ENCODE results near the gene GARIN5B.

GARIN5B gene

DNA sequence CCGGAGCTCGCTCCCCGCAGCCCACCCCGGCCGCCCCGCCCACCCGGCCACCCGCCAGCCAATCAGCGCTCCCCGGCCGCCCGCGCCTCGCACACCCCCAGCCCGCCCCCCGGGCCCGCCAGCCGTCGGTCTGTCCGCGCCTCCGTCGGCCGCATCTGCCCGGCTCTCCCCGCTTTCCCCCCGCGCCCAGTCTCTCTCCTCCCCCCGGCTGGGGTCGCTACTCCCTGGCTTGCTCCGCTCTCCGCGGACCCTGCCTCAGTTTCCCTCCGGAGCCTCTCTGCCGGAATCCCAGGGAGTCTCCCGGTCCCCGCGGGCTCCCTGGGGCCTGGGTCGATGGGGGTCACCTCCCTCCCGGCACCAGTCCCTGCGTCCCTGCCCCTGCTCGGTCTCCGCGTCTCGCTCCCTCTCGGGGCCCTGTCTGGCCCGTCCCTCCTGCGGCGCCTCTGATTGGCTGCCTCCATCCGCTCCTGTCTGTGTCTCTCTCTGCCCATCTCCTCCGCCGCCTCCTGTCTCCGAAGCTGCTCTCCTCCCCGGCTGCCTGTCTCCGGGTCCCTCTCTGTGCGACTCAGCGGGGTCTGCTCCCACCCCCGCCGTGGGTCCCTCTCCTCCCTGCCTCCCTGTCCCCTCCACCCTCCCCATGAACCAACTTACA is 6.7 kb upstream of the GARIN5B start:
- ATAC-seq = peak; percentile 42 to 60

DNA sequence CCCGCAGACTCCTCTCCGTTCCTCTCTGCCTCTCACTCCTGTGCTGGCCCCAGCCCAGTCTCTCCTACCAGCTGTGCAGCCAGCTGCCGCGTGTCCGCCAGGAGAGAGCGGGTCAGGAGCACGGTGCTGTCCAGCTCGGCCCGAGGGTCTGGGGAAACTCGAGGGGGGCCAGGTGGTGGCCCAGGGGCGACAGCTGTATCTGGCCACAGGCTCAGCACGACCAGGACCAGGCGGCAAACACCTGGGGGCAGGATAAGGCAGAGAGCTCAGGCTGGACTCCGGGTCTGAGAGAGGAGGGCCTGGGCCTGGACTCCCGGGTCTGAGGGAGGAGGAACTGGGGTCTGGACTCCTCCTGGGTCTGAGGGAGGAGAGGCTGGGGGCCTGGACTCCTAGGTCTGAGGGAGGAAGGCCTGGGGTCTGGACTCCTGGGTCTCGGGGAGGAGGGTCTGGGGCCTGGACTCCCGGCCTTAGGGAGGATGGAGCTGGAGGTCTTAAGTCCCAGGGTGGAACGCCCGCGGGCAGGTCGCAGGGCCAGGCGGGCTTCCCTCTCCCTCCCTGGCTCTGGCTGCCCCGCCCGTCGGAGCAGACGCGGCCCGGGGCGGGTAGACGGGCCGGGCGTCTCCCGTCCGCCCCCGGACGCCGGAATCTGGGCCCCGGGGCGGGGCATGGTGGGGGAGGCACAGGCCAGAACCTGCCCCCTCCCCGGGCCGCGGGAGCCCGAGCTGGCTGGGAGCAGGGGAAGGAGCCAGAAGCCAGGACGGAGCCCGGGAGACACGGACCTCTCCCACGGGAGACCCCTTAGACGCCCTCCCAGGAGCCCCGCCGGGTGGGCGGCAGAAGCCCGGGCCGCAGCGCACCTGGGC is 5.9 kb upstream of the GARIN5B start:
- ATAC-seq = peak; percentile 25 to 42

DNA sequence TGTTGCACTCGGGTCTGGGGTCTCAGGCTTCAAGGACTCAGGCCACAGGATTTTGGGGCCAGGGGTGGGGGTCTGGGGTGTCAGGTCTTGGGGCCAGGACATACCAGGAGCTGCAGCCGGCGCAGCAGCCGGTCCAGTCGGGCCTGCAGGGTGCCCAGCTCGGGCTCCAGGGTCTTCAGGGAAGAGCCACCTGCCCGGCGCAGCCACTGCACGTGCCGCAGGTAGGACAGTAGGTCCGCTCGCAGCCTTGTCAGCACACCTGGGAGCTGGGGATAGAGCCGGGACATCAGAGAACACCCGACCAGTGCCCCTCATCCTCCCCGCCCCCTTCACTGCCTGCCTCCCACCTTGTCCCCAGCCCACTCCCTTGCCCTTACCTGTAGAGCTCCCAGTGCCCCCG is 5.0 kb upstream of the GARIN5B start:
- ATAC-seq = no peak

DNA sequence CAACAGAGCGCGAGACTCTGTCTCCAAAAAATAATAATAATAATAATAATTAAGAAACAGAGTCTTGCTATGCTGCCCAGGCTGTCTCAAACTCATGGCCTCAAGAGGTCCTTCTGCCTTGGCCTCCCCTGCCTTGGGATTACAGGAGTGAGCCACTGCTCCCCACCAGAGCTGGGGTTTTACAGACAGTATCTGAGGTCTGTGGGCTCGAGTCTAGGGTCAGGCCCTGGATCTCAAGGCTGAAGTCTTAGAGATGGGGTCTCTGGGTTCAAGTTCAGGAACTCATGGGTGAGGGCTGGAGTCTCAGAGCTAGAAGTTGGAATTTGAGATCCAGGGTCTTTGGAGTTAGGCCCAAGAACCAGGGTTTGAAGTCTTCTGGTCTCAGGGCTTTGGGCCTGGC is 3.7 kb upstream of the GARIN5B start:
- no peak for ATAC-seq

DNA sequence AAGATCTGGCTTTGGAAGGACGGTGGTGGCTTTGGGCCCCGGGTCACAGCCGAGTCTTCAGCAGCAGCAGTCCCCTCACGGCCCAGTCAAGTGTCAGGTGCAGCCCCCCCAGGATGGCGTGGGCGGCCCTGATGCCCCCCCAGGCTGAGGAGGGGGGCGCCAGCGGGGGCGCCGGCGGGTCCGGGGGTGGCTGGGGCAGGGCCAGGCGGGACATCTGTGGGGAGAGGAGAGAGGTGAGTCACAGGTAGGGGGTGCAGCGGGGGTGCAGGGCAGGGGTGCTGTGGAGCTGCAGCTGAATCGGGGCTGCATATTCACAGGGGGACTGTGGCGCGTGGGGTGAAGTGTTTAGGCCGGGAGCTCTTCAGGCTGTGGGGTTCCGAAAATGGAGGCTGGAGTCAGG is 2.9 kb upstream of the GARIN5B start:
- no peak for ATAC-seq

DNA sequence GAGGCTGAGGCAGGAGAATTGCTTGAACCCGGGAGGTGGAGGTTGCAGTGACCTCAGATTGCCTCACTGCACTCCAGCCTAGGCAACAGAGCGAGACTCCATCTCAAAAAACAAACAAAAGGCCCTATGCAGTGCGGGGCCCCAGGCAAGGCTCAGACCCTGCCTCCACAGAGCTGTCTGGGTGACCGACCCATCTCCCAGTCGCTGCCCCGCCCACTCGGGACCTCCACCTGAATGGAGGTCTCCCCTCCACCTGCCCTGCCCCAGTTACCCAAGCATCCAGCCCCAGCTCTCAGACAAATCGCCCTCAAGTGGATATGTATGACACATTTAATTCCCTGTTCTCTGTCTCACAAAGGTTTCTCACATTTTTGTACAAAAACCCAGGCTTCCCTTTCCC is 2.2 kb upstream of the GARIN5B start:
- ATAC-seq = no peak

DNA sequence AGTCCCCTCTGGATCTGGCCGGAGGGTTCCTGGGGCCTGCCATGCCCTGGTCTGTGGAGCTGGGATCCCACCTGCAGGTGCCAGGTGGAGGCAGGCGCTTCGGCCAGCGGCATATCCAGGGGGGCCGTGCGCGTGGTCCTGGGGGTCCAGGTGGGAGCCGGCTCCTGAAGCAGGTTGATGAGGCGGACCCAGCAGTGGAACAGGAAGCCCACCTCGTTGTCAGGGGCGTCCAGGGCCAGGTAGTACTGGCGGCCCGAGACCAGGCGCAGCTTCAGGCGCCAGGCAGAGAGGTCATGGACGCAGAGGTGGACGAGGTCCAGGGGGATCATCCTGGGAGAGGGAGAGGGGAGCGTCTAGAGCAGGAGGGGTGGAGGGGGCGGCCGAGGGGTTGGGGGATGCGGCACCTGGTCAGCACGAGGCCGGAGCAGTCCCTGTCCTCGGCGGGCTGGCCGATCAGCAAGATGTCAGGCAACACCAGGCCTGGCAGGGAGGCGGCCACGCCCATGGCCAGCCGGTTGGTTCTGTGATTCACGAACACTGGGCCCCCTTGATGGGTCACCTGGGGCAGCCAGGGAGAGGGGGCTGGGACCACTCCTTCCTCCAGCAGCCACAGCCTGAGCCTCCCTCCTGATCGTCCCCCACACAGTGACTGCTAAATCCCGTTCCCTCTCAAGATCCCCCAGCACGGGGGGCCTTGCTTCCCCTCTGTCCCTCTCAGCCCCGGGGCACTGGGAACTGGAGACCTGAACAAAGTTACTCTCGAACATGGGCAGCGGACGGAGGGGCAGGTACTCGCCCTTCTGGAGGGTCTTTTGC is 678 bp downstream of the GARIN5B start:
- no peak for ATAC-seq

DNA sequence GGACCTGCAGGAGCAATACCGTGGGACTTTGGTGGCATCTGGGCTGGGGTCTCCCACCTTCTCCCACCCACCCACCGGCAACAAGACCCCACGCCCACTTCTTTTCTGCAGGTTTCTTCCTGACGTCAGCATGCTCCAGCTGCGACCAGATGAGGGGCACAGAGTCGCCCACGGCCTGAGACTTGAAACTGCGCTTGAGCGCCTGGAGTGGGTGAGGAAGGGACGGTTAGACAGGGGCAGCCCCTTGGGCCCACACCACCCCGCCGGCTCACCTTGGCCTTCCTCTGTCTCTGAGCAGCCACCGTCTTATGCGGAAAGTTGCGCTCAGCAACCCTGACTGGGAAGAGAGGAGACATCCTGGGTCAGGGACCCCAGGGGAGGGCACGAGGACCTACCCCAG is 2.2 kb downstream of the GARIN5B start:
- no peak for ATAC-seq

DNA sequence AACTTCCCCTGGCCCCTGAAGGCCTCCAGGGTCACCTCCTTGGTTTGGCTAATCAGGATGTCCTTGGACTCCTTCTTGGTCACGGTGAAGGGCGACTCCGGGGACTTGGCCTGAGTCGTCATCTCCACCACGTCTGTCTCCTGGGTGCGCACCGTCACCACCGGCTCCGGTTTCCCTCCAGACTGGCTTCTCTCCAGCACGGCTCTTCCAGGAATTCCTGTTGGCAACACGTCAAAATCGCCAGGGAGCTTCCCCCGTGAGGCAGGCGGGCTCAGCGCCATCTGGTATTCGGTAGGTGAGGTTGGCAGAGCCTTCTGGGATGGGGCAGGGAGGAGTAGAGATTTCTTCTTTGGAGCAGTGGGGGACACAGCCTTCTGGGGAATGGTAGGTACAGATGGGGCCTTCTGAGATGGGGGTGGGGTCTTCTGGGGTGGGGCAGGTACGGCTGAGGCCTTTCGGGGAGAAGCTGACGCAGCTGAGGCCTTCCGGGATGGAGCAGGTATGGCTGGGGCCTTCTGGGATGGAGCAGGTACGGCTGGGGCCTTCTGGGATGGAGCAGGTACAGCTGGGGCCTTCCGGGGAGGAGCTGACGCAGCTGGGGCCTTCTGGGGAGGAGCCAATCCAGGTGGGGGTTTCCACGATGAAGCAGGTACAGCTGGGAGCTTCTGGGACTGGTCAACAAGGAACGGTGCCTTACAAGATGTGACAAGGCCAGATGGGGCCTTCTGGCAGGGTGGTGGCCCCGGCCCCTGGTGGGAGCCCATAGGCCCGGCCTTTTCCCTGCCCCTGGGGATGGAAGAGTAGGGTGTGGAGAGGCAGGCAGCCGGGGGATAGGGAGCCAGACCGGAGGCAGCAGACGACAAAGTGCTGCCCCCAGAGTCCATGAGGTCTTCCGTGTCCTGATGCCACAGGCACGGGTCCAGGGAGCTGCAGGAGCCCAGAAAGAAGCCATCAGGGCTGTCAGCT is 3.8 kb downstream of the GARIN5B start:
- no peak for ATAC-seq

DNA sequence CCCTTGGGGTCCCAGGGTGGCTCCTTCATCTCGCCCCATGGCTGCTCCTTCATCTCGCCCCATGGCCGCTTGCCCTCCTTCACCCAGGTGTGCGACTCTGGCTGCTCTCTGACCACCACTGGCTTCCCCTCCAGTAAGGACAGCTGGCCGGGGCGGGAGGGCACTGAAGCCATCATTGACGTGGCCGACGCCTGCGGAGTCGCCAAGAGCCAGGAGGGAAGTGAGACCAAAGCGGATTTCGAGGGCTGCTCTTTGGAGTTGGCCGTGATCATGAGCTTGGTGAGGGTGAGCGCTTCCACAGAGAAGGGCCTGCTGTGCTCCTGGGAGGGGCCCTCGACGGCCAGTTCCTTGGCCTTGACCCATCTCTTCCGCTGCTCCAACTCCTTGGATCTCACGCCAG is 4.6 kb downstream of the GARIN5B start:
- no peak for ATAC-seq

DNA sequence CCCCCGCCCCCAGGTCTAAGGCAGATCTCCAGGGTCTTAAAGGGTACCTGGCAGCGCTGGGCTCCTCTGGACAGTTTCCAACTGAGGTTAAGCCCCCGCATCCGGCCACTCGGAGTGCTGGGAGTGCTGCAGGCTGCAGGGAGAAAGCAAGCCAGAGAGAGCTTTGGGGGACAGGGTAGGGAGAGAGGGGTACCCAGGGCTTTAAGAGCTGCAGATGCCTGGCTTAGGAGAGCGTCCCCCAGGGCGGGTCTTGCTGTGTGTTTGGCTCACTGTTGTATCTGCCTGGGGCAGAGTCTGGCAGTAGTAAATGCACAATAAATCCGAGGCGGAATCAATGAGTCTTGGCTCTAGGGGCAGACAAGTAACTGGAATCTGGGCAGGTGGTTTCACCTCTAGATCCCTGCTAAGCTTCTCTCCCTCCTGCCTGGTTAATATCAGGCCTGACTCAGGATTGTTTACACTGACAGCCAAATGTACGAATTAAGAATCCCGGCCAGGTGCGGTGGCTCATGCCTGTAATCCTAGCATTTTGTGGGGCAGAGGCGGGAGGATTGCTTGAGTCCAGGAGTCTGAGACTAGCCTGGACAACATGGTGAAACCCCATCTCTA is 7.7 kb downstream of the GARIN5B start:
- ATAC-seq = no peak

DNA sequence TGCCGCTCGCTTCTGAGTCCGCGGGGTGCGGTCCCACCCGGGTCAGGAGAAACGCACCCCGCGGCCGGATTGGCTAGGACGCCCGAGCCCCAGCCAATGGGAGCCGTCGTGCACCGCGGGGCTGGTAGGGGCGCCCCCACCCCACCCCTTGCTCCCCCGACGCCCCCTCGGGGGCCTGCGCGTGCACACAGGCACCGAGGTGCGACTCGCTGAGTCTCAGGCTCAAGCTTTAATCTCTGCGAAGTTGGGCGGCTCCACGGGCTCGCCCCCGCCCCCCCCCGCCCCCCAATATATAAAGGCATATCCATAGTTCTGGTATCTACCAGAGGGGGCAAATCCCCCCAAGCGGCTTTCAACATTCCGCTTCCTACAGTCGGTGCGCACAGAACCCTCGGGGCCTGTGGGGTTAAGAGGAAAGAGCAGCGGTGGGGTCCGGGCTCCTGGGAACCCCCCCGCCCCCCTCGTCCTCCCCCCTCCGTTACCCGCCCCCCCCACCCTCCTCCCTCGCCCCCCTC is 8.3 kb downstream of the GARIN5B start, which contains the start of gene COX6B2:
Gene COX6B2, minus strand, starts transcription at position 22 of the 515 bp plus-strand sequence. CDS start 198 bp downstream, outside the sequence.
- no peak for ATAC-seq

DNA sequence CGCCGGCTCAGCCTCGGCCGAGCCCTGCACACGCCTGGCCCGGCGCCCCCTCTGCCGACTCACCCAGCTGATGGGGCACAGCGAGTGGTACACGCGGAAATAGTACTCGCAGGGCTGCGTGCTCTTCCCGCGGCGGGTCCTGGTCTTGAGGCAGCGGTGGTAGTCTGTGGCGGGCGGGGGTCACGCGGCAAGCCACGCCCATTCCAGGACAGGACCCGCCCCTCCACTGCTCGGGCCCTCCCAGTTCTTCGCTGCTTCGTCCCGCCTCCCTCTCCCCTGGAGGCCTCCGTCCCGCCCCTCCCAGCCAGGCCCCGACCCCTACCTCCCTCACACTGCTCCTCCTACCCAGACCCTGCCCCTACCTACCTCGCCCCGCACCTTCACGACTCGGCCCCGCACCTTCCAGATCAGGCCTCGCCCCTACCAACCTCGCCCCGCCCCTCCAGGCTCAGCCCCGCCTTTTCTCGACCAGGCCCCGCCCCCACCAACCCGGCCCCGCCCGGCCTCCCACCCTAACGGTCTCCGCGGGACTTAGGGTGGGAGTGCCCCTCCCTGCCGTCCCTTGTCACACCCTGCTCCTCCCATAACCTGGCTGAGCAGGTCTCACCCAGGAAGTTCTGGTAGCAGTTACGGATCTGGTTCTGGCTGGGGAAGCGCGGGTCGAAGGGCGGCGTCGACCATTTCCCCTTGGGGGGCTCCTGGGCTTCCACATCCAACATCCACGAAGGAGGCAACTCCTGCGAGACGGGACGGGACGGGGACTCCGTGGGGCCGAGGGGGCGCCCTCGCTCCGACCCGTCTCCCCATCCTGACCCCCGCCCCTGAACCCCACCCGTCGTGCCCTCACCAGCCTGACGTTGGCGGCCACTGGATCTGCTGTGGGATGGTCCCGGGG is 9.0 kb downstream of the GARIN5B start:
- peak; percentile 76 to 87 for ATAC-seq

DNA sequence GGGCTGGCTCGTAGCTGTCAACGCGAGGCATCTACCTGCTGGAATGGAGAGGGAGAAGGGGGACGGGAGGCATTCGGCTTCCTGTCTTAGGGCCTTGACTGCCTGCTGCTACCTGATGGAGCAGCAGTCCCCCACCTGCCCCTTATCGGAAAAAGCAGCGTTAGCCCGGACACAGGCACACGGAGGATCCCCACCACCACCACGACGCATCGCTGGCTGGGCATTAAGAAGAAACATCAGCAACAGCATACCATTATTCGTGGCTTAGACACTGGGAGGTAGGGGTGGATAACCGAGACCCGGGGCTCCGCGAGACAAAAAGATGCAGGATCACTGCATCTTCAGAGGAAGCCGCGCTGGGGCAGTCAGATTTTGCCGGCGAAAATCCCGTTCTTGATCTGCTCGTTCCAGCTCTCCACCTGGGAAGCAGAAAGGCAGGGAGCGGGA is 9.7 kb downstream of the GARIN5B start:
- ATAC-seq = no peak

DNA sequence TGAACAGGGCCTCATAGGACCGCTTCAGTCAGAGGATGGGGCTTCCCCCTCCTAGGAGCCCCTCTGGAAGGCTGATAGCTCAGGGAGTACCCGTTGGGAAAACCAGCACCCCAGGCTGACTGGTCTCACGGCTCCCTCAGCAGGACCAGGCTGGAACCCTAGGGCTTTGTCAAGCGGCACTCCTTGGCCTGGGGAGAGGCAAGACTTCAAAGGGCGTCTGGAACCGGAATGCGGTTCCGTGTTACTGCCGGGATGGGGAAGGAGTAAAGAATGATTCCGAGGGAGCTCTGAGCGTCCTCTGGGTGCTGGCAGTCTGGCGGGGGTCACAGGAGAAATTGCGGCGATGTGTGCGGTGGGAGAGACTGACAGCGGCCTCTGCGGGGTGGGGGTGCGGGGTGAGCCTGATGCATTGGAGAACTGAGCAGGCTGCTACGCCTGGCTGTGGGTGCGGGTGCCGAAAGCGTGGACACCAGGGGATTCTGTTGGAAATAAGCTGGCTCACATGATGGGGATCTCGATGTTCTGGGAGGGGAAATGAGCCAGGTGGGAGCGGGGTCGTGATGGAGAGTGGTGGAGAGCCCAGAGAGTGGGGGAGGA is 10.4 kb downstream of the GARIN5B start:
- ATAC-seq = no peak

DNA sequence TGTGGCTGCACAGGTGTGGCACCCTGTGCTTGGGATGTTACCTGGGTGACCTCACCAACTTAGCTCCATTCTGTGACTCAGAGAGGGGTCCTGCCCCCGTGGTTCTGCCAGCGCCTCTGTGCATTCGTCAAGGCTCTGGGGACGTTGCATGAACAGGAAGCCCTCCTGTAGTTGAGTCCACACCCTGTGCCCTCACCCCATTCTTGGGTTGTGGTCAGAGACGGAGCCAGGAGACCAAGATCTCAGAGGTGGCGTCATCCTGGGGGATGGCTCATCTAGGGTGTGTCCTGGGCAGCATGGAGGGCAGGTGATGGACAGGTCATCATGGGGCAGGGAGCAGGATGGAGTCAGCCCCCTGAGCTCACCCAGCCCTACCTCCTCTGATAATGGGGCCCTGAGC is 11.0 kb downstream of the GARIN5B start:
- no peak for ATAC-seq

DNA sequence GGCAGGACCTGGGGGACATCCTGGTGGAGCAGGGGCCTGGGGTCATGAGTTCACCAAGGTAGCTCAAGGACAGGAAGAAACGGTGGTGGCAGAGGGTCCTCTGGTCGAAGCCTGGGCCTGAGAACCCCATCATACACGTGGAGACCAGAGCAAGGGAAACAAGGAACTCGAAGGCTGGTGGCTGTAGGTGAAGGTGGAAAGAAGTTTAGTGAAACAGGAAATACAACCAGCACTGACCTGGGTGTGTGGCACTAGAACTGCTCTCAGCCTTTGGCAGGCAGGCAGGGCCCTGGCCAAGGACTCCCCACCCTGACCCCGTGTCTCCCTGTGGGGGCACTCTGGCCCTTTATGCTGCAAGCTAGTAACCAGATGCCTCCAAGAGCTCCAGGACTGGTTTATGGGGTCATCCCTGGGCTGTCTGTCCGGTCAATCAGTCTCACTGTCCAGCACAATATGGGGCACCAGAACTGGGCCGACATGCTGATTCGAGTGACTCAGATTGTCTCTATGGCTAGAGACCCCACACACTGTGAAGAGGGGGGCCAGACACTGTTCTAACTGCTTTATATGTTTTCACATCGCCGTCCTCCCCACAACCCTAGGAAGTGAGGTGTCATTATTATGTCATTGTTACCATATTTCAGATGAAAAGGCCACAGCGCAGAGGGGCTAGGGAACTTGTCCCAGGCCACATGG is 12.3 kb downstream of the GARIN5B start:
- ATAC-seq = no peak

DNA sequence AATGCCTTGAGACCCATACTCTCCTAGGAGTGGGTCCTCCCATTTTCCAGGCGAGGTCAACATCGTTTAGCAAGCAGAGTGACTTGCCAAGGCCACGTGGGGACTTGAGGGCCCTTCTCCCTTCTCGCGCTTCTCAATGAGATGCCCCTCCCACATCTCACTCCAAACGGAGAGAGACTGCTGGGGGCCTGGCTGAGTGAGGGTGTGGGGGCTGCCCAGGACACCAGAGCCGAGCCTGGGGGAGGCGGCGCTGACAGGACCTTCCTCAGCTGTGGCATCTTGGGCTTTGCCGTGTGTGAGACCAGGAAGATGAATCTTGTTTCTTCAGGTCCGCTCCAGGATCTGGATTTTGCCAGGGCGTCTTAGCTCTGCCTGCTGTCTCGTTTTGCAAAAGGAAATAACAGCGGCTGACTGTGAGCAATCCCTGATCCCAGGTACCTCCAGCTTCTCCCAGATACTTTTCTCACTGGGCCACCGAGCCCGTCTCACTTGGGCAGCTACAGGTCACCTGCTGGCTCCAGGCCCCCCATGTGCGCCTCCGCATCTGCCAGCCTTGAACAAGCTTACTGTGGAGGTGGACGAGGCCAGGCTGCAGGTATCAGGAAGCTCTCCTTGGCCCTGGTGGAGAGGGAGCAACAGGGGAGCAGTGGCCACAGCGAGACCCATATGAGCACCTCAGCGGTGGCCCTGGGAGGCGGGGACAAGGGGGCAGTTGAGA is 14.6 kb downstream of the GARIN5B start:
- ATAC-seq = no peak

All from activated CD4-positive, CD25-positive, alpha-beta regulatory T cell treated with anti-CD3 and anti-CD28 coated beads, Interleukin-2, amount 50 U/mL, for 24 hours (primary cell).